Measurements from ENCODE around the gene PSMB8.

The PSMB8 gene

DNA sequence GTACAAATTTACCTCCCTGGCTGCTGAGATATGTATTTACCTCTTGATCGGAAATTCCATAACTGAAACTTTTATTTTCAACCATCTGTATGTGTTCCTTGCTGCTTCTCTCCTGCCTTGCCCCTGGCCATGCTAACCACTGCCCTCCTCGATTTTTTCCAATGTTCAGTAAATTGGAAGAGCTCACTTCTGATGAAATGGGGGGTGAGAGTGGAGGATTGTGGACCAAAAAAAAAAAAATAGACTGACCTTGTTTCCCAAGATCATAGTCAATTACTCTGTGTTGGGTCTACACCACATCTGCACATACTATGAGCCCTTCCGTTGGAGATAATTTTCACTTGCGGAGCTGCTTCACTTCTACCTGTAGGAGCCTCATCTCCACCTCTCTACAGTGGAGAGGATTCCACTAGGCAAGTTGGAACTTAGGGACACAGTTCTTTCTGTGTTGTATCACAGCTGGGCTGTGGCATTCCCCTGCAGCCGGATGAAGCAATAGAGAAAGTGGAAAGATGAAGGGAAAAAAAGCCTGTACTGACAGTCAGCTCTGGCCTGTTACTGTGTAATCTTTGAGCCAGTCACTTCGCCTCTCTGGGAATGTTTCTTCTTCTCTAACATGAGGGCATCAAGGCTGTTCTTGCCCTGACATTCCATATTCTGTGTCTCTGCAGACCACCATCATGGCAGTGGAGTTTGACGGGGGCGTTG, 11.8 kb upstream of the PSMB8 start:
- no peak for DNase-seq

DNA sequence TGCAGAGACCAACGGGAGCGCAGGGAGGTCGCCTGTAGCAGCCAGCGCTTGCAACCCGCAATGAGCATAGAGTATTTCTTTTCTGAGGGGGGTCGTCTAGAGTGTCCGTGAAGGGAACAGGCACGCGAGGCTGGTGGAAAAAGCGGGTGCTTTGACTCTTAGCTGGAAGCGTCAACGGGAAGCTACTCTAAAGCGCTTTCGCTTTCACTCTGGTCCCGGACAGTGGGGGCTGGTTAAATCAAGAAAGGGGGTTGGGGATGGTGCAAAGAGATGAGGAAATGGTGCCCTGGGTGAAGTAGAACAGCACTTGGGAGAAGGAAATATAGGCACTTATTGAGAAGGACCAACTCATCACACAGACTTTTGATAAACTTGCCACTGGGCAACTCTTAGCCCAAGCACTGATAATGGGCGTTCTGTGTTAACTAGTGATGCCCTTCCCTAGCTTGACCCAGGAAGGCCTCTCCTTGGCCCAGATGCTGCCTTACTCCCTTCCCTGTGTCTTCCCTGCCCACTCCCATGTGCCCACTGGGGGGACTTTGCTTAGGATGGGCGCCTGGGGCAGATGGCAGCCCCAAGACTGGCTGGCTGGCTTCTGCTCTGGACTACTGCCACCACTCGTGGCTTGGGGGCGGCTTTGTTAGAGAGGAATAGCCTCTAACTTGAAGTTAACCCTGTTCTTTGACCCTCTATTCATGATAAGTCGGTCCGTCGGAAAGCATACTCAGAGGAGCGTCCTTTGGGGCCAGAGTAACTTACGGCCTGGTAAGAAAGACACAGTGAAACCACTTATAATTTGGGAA, 10.7 kb upstream of the PSMB8 start:
- DNase-seq, result no peak

DNA sequence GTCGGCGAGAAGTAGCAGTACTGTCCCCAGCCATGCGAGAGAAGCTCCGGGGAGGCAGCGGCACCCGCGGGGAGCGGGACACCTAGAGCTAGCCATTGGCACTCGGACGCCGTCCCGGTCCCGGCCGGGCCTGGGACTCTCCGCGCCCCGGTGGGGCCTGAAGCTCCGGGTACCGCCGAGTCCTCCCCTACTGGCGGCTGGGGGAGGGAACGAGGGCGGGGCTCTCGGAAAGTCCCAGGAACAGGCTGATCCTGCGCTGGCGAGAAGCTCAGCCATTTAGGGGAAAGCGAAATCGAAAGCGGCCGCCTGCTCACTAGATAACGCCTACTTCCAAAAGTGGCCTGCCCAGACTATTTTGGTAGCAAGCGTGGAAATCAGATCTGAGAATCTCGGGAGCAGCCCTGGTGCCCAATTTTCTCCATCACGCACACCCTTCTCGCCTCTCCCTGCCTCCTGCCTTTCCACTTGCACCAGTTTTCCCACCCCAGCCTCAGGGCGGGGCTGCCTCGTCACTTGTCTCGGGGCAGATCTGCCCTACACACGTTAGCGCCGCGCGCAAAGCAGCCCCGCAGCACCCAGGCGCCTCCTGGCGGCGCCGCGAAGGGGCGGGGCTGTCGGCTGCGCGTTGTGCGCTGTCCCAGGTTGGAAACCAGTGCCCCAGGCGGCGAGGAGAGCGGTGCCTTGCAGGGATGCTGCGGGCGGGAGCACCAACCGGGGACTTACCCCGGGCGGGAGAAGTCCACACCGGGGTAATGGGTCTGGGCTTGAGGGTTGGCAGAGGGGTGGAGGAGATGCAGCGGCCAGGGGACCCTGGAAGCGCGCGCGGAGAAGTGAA, 9.9 kb upstream of the PSMB8 start, which contains the start of the genes PSMB9 and TAP1:
Gene PSMB9, plus strand, starts transcription at position 652 of the 835 bp plus-strand sequence. Its CDS starts 38 bp downstream, at position 690.
Gene TAP1, minus strand, starts transcription at position 164 of the 835 bp plus-strand sequence. Its CDS starts 68 bp downstream, at position 96.
- DNase-seq, result peak; percentile 92

DNA sequence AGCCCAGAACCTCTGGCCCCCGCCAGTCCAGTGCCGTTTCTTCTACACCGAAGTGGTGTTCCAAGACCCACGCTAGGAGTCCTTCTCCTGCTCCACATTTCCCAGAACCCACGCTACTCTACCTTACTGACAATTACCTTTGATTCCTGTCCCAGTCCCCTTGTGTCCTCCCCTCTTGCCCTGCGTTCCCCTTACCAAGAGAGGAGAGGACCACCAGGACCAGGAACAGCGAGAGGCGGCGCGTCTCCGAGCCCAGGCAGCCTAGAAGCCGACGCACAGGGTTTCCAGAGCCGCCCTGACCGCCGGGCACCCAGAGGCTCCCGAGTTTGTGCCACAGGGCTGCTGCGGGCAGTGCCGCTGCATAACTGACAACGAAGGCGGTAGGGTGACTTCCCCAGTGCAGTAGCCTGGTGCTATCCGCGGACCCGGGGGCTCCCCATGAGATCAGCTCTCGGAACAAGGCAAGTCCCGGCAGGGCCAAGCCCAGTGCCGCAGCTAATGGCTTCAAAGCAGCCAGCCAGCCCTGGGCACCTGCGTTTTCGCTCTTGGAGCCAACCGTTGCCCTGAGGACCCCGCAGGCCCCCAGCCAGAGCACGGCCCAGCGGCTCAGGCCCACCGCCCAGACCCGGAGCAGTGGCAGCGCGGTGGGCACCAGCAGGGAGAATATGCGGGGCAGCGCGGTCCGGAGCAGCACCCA, 9.1 kb upstream of the PSMB8 start:
- peak; percentile 34 for DNase-seq

DNA sequence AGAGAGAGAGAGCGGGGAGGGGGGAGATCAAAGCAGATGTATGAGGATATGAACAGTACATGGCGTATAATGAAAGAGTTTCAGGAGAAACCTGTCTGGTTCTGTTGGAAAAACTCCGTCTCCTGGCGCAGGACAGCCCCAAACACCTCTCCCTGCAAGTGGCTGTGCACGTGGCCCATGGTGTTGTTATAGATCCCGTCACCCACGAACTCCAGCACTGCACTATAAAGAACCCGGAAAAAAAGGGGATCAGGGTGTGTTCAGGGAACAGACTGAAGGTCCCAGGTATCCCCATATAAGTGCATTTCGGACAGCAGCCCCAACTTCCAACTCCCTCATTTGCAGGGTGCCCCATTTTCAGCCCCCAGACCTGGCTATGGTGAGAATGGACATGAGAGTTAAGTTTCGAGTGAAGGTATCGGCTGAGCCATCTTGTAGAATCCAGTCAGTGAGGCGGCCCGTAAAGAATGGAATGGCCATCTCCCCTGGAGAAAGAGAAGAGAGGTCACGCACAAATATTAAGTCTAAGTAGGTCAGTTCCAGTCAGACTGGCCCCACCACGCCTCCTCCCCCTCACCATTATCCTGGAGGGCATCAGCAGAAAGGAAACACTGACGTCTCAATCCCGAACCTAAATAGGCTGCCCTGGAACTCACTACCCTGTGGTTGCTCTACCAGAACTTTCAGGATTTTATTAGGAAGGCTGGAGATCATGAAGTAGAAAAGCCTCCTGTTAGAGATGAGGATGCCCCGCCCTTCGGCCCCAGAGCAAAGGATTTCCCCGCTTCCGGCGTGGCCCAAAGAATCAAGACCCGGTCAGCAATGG, 8.4 kb upstream of the PSMB8 start:
- DNase-seq, result no peak

DNA sequence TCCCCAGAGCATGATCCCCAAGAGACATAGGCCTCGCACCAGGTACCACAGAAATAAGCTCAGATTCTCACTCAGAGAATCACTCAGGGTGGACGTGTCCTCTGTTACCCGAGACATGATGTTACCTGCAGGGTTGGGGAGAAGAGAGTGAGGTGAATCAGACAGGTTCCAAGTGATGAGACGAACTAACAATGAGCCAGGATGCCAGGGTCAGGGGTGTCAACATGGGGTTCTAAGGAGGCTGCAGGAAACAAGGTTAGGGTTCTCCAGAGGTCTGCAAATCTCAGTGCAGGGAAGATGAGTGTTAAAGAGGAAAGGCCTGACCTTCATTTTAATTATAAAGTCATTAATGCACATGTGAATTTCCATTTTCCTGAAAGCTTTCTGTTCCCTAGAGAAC, 7.2 kb upstream of the PSMB8 start:
- DNase-seq, result no peak

DNA sequence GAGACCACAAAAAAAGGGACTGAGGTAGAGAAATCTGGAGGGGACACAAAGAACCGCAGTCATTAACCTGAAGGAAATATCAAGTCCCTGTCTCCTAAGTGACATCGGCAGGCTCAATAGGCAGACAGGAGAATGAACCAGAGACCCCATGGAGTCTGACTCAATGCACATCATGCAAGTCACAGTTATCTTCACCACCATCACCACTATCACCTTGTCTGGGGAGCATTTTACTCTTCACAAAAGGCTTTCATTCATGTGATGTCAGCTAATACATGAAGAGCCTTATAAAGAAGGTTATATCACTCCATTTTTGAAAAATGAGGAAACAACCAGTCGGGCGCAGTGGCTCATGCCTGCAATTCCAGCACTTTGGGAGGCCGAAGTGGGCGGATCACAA, 5.3 kb upstream of the PSMB8 start:
- DNase-seq, result no peak

DNA sequence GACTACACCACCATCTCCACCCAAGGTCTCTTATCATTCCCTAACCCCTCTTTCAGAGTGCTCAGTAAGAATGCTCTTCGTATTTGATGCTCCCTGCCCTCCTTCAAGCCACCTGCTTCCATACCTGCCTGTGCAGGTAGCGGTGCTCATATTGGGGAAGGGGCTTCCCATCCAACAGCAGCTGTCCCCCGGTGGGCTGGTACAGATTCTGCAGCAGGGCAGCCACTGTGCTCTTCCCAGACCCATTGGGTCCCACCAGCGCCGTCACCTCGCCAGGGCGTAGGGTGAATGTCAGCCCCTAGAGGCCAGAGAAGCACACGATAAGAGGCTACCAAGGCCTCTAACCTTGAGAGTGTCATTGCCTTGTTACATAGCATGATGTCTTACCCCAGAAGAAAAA, 3.9 kb upstream of the PSMB8 start:
- no peak for DNase-seq

DNA sequence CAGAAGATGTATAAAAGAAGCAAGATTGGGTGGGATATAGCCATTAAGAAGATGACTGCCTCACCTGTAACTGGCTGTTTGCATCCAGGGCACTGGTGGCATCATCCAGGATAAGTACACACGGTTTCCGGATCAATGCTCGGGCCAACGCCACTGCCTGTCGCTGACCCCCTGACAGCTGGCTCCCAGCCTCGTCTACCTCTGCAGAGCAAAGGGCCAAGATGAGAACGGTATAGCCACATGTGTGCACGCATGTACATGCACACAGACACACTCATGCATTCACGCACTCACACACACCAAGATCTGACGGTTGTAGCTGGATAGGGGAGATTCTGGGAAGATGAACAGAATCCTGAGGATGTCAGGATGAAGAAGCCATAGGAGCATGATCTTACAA, 3.2 kb upstream of the PSMB8 start:
- no peak for DNase-seq

DNA sequence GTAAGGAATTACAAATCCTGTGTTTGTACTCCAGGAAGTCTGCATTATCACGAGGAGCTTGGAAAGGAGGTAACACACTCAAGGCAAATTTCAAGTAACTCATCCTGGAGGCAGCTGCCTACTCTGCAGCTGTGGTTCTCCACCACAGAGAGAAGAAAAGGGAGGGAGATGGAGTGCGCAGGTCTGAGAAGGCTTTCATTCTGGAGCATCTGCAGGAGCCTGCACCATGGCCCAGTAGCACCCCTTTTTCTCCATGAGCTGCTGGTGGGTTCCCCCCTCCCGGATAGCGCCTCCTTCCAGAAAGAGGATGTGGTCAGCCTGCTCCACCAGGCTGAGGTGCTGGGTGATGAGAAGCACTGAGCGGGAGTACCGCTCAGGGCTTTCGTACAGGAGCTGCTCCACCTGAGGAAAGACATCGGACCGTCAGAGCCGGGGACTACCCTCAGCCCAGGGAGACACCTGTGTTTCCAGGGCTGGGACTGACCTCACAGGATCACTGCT, 1.6 kb upstream of the PSMB8 start:
- DNase-seq, result no peak

DNA sequence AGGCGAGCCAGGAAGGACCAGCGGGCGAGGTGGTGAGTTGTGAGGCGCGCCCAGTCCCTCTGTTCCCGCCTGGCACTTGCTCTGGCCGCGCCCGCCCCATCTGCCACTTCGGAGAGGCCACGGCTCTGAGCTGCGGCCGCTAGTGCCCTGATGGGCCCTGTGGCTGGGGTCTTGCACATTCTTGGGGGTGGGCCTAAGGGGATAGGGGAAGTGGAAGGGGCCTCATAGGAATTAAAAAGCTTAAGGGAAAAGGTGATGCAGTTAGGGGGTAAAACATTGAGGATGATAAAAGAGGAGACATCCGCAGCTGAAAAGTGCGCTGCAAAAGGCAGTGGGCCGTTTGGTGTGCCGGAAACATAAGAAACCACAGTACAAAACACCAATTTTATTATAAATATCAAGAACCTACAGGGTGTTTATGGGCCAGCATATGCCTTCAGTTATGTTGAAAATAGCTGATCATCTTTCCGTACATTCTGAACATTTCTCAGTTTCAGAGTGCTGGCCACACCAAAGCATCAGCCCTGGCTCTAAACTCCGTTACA, 1.1 kb upstream of the PSMB8 start:
- no peak for DNase-seq

DNA sequence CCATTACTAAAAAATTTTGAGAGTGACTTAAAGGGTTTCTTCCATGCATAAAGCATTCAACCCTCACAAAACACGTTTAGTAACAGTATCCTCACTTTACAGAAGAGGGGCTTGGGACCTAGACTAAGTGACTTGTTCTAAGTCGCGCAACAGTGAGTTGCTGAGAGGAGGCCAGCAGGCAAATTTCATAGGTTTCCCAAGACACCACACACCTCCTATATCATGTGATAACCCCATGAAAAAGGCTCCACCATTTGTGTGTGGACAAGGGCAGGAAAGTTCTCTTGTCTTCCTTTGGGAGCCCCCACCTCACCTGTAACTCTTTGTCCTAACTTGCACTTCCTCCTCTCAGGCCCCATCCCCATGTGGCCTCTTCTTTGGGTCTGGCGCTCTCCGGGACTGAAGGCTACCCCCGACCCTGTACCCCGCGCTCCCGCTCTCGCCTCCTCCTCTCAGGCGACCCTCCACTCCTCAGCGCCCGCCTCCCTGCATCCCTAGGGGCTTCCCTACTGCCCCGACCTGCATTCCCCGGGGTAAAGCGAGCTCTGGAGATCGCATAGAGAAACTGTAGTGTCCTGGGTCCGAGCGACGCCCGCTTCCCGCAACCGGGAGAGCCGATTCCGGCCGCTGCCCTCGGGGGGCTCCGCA, 392 bp downstream of the PSMB8 start:
- DNase-seq, result peak; percentile 46

DNA sequence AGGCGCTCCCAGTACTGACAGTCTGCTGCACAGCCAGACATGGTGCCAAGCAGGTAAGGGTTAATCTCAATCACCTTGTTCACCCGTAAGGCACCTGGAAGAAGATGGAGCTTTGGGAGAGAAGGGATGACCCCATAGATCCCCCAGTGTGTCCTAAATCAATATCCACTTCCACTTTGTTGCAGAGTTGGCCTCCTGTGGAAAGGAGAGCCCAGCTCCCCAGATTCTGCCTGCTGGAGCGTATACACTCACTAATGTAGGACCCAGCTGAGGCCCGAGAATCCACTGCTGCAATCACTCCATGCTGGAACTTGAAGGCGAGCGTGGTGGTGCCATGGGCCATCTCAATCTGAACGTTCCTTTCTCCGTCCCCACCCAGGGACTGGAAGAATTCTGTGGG, 1.2 kb downstream of the PSMB8 start:
- DNase-seq, result no peak

DNA sequence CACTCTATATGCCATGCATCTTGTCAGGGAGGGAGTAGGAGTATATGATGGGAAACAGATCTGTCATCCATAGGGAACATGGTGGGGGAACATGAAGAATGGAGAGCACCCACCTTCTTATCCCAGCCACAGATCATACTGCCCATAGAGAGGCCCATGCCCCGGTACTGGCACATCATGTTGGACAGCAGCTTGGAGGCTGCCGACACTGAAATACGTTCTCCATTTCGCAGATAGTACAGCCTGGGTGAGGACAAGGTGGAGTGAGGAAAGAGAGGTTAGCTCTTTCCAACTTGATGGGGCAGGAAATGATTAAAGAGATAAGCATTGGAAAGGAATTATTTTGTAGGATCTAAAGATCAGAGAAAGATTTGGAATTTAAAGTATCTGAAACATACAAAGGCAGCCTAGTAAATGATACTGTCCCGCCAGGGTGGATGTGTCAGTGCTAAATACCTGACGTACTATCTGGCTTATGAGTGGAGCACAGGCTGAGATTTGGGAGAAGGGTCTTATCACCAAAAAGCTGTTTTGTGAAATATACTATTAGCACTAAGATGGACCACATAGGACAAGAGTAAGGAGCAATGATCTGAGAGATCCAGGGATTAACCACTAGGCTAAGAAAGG, 1.7 kb downstream of the PSMB8 start:
- DNase-seq, result no peak

DNA sequence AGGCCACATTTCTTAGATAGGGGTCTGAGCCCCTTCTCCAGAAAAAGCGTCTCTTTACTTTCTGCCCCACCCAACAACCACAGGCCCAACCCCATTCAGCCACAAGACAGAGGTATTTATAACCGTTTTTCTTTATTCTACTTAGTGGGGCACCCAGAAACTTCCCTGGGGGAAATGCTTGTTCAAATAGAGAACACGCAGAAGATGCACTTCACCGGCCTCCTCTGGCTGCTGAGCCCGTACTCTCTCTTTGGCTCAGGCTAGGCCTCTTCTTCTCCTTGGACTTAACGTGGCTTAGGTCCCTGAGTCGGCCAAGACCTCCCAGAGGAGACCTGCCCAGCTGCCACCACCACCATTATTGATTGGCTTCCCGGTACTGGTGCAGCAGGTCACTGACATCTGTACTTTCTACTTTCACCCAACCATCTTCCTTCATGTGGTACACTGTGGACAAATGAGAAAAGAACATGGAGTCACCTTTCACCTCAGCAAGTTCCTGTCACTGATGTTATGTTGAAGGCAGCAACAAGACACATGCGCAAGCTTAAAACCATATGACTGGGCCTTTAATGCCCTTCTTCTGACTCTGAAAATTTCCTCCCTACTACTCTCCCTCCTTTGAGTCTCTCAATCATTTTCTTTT, 3.1 kb downstream of the PSMB8 start:
- no peak for DNase-seq

DNA sequence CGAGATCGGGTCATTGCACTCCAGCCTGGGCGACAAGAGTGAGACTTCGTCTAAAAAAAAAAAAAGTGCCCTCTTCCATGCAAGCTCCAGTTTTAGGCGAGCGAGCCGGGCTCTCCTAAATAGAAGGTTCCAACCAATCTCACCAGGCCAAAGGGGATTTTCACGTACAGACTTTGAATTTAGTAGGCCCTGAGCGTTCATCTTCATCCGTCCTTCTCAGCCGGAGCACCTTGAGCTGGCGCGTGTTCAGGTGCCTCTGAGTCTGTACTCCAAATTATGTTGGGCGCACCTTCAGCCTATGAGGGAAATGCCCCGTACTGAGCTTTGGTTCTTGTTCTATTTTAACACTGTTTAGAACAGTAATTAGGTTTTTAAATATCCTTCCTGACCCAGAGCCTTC, 4.5 kb downstream of the PSMB8 start:
- DNase-seq, result no peak

DNA sequence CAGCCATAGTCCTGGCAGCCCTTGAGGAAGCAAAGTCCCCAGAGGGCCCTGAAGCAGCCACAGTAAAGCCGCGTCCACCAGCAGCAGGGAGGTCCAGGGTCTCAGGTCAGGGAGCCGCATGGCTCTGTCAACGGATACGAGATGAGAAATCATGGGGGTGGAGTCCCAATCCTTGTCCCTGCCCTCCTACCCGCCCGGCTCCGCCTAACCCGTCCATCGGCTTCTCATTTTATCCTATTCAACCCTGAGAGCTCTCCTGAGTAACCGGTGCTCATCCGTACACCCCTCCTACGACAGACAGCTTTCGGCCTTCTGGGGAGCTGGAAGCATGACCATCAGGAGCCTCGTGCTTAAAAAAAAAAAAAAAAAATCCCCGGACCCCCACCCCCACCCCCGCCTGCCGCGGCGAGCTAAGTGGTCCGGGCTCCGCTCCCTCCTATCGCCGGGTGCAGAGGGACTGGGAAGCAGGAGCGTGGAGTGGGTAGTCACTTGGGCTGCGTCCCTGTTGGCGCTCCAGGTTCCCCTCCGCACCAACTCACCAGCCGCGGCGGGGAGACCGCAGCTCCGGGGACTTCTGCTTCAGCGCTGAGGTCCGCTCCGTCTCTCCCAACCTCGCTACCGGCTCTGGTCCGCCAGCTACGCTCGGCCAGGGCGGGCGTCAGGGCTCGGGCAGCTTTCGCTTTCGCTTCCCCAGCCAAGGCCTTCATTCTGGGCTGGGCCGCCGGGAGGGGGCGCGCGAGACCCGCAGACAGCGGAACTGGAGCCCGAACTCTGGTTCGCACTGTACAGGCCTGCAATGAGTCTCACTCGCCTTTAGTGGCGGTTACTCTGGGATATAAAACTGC, 5.5 kb downstream of the PSMB8 start, which contains the start of gene TAP2:
Gene TAP2, minus strand, starts transcription at position 626 of the 845 bp plus-strand sequence. Its CDS starts 506 bp downstream, at position 120.
- DNase-seq, result peak; percentile 79

DNA sequence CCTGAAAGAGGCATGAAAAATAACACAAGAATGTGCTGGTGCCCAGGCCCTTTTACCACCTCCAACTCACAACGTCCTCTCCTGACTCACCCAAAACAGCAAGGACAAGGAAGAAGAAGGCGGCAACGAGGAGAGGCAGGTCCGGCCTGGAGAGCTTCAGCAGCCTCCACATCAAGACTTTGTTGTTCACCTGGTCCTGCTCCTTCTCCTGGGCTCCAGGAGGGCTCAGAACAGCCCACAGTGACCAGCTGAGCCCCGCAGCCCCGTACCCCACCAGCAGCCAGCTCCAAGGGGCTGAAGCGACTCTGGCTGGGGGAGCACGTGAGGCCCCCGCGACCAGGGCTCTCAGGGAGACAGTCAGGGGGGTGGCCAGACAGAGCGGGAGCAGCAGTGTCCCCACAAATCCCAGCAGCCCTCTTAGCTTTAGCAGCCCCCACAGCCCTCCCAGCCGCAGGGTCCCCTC, 6.2 kb downstream of the PSMB8 start:
- no peak for DNase-seq

Data from NCI-H526 treated with DMSO at 0.1 percent for 48 hours (cell line).